Aorta (tissue), 5 donors: ENCODE data around the gene LACTB. TPM values are rescaled to one million over a fixed set of nuclear protein-coding genes. Genes with fewer than 3 reads are reported as not detected.

ENCODE experiments used
- ATAC-seq: fragments of 200-7000 bp; cut with Tn5 transposase; one replicate; pipeline ENCODE4 v1.9.1; 2022; ENCODE audit warnings: moderate library complexity; ENCODE audit not compliant: low FRiP score
- DNase-seq, 2 donors: peaks; one replicate each; pipeline ENCODE4 v3.0.0-alpha.2; 2020
- H3K27ac ChIP-seq, 2 donors: one replicate each; pipeline ENCODE4 v1.5.1; 2013; ENCODE audit warnings: low read length in 2 of 2, mild to moderate bottlenecking in 2 of 2, moderate library complexity in 2 of 2, control low read depth in 1 of 2, inconsistent platforms in 1 of 2, low read depth in 1 of 2
- H3K27me3 ChIP-seq, 2 donors: one replicate each; pipeline ENCODE4 v1.6.1; 2013; ENCODE audit warnings: control low read depth in 1 of 2, low read length in 1 of 2, mild to moderate bottlenecking in 1 of 2, moderate library complexity in 1 of 2; ENCODE audit not compliant: insufficient read depth in 2 of 2, control insufficient read depth in 1 of 2
- H3K36me3 ChIP-seq, 2 donors: one replicate each; pipeline ENCODE4 v1.6.1; 2013; ENCODE audit warnings: control low read depth in 1 of 2, low read length in 1 of 2, mild to moderate bottlenecking in 1 of 2; ENCODE audit not compliant: insufficient read depth in 2 of 2, control insufficient read depth in 1 of 2
- H3K4me1 ChIP-seq, 2 donors: one replicate each; pipeline ENCODE4 v1.6.1; 2013; ENCODE audit warnings: low read length in 2 of 2, control low read depth in 1 of 2, mild to moderate bottlenecking in 1 of 2, moderate library complexity in 1 of 2; ENCODE audit not compliant: insufficient read depth in 2 of 2, control insufficient read depth in 1 of 2
- H3K4me3 ChIP-seq, 2 donors: one replicate each; pipeline ENCODE4 v1.5.1; 2013; ENCODE audit warnings: low read length in 2 of 2, control low read depth in 1 of 2, mild to moderate bottlenecking in 1 of 2
- H3K9me3 ChIP-seq: one replicate; pipeline ENCODE4 v1.6.1; 2013; ENCODE audit warnings: mild to moderate bottlenecking, low read length; ENCODE audit not compliant: control insufficient read depth
- WGBS, 2 donors: extraction: QIAGEN DNeasy Blood & Tissue Kit; methylation state at CpG; one replicate each; pipeline ENCODE4 v1.1.7; 2013; 5-methylcytosine and 5-hydroxymethylcytosine counted together
- intact Hi-C, 2 donors: fragments of 100-400 bp; cut with DNase I; formaldehyde crosslinking; loops; one replicate each; pipeline versions ENCODE4 v1.14.2 to v1.15.0; 2022
- polyA plus RNA-seq, 2 donors: library from polyadenylated mRNA; stranded (reverse); fragments of 200-250 nt; gene quantifications; one replicate each; pipeline ENCODE4 v1.2.3, GENCODE V29; 2013
- total RNA-seq, 2 donors: library from RNA; stranded (reverse); fragmentation: NEBNext Ultra II Directional; extraction: Animal tissue kit (Norgen Biotek cat#: 25700); gene quantifications; one replicate each; pipeline ENCODE4 v1.2.1, GENCODE V29; 2021
- donor health status: healthy with polysubstance abuse.
- donor health status: Bipolar disorder and iron deficiency.
- donor health status: DM: no; HTN: no; CAD: no.
- donor health status: DM: no; HTN: no; CAD: no.
- donor health status: DM: yes; HTN: yes; CAD: no.

LACTB gene
- total and polyA plus RNA-seq, 4 donors = 12.6 to 20.9 (median 18.1) TPM

GRCh38 chr15:63110428-63111026 is 11.1 kb upstream of the LACTB start:
- intact Hi-C loops = no loop called here
- peaks cover 2% of the 10 kb centered on the region in 2 donors for H3K4me1 ChIP-seq
- H3K27me3 ChIP-seq = no peaks in the 10 kb centered on the region
- ATAC-seq = no peak
- H3K9me3 ChIP-seq = no peaks in the 10 kb centered on the region
- WGBS, 2 donors = 90 to 96% methylated on average over 3 of the region's 3 CpGs
- H3K4me3 ChIP-seq = no peak overlapping the region
- DNase-seq = no peak
- no peak overlapping the region for H3K27ac ChIP-seq
- H3K36me3 ChIP-seq = no peaks in the 10 kb centered on the region

DNA sequence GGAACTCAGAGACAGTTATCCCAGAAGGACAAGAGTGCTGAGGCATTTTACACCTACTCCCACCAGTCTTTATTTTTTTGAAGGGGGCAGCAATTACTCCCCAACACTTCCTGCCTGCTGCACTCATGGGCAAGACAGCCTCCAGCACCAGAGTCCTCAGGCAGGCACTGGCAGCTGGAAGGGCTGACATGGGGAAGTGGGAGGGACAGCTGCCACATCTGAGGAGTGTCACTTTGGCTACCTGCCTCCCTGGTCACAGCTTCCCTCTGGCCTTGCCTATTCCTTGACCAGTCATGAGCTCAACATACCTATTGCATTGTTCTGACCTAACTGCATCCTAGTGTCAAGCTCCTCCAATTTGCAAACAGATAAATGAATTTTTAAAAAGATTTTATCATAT is 10.2 kb upstream of the LACTB start:
- intact Hi-C loops = no loop called here
- Histone ChIP-seq H3K4me3 (no peak overlapping the region), H3K9me3 (no peaks in the 10 kb centered on the region), H3K27me3 (no peaks in the 10 kb centered on the region), H3K27ac (no peak overlapping the region), H3K4me1 (peaks cover 2% of the 10 kb centered on the region in 2 donors), H3K36me3 (no peaks in the 10 kb centered on the region)
- ATAC-seq (no peak), DNase-seq (no peak)

- ATAC-seq = no peak
Measured at GRCh38 chr15:63112871-63113270, 8.8 kb upstream of the LACTB start.

GRCh38 chr15:63114465-63114864 is 7.2 kb upstream of the LACTB start:
- Histone ChIP-seq H3K4me1 (no peaks in the 10 kb centered on the region), H3K4me3 (no peak overlapping the region), H3K9me3 (no peaks in the 10 kb centered on the region), H3K27ac (no peak overlapping the region), H3K27me3 (no peaks in the 10 kb centered on the region), H3K36me3 (no peaks in the 10 kb centered on the region)
- intact Hi-C loops = no loop called here
- 56 to 74% methylated on average over 2 of the region's 2 CpGs for WGBS, 2 donors
- ATAC-seq (no peak), DNase-seq (no peak)

More at GRCh38 chr15:63112871-63113270, 8.8 kb upstream of the LACTB start:
- no peaks in the 10 kb centered on the region for H3K27me3 ChIP-seq
- H3K4me3 ChIP-seq = no peak overlapping the region
- no peak overlapping the region for H3K27ac ChIP-seq
- no peaks in the 10 kb centered on the region for H3K9me3 ChIP-seq
- 89 to 90% methylated on average over 3 of the region's 3 CpGs for WGBS, 2 donors
- H3K4me1 ChIP-seq = peaks cover 2% of the 10 kb centered on the region in 2 donors
- intact Hi-C loops = no loop called here
- no peaks in the 10 kb centered on the region for H3K36me3 ChIP-seq
- DNase-seq = no peak

- Histone ChIP-seq H3K4me1 (no peaks in the 10 kb centered on the region), H3K27me3 (no peaks in the 10 kb centered on the region), H3K9me3 (no peaks in the 10 kb centered on the region), H3K36me3 (no peaks in the 10 kb centered on the region), H3K27ac (no peak overlapping the region), H3K4me3 (no peak overlapping the region)
- intact Hi-C loops = no loop called here
- no peak for ATAC-seq
- DNase-seq = no peak
- 83 to 86% methylated on average over 3 of the region's 3 CpGs for WGBS, 2 donors
Measured at GRCh38 chr15:63118854-63119253, 2.8 kb upstream of the LACTB start.

- no peaks in the 10 kb centered on the region for H3K4me1 ChIP-seq
- DNase-seq (peak; percentile 92 to 93), ATAC-seq (peak; percentile 98)
- intact Hi-C loops = loop anchor here in 1 of 2 donors (5.0 kb wide), 1 partner anchor 35 kb away; the partner anchor contains the start of gene RPS27L
- H3K27me3 ChIP-seq = no peaks in the 10 kb centered on the region
- 1 to 2% methylated on average over 56 to 59 of the region's 59 CpGs for WGBS, 2 donors
- peak overlapping the region; percentile 73 to 74 for H3K27ac ChIP-seq
- H3K9me3 ChIP-seq = no peaks in the 10 kb centered on the region
- H3K4me3 ChIP-seq = peak overlapping the region; percentile 86 to 95
- H3K36me3 ChIP-seq = no peaks in the 10 kb centered on the region
Measured at GRCh38 chr15:63122002-63122875, 578 bp downstream of the LACTB start.

GRCh38 chr15:63124506-63124905 is 2.8 kb downstream of the LACTB start:
- Histone ChIP-seq H3K36me3 (no peaks in the 10 kb centered on the region), H3K4me3 (no peak overlapping the region), H3K9me3 (no peaks in the 10 kb centered on the region), H3K27me3 (no peaks in the 10 kb centered on the region), H3K4me1 (no peaks in the 10 kb centered on the region), H3K27ac (no peak overlapping the region)
- peak in 1 of 2 donors; percentile 19 for DNase-seq
- intact Hi-C loops = loop anchor here in 1 of 2 donors (5.0 kb wide), 1 partner anchor 33 kb away; the partner anchor contains the start of gene RPS27L
- WGBS, 2 donors = 96% methylated on average over 9 of the region's 9 CpGs
- ATAC-seq = no peak

DNA sequence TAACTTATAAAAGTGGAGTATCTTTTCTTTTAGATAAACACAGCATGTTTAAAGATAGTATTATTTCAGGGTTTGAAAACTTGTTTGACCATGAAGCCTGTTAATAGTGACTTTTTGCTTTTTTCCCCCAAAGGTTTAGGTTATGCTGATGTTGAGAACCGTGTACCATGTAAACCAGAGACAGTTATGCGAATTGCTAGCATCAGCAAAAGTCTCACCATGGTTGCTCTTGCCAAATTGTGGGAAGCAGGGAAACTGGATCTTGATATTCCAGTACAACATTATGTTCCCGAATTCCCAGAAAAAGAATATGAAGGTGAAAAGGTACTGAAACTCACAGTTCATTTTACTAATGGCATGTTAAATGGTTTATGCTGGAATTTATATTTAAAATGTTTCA is 5.1 kb downstream of the LACTB start:
- WGBS, 2 donors = 80 to 83% methylated on average over 3 of the region's 3 CpGs
- Histone ChIP-seq H3K36me3 (no peaks in the 10 kb centered on the region), H3K4me3 (no peak overlapping the region)

DNA sequence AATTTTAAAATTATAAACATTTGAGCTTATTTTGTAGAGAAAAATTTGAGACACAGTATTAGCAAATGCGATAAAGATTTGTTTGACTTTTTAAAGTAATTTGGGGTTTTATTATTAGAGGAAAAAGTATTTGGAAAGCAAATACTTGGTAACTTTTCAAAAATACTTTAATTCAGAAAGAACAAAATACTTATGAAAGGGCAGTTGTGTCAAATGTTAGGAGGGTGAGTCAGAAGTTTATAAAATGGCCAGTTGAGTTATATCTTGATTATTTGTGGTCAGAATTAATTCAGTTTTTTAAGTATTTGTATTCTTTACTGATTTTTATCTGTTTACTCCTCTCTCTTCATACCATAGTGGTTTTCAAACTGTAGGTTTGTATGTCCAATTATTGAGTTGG is 12.1 kb downstream of the LACTB start:
- Histone ChIP-seq H3K27me3 (no peaks in the 10 kb centered on the region), H3K36me3 (no peaks in the 10 kb centered on the region), H3K27ac (no peak overlapping the region), H3K9me3 (no peaks in the 10 kb centered on the region), H3K4me1 (peaks cover 0 to 4% of the 10 kb centered on the region in 2 donors), H3K4me3 (no peak overlapping the region)
- ATAC-seq (no peak), DNase-seq (no peak)
- 3 to 8% methylated on average over 1 of the region's 1 CpG for WGBS, 2 donors
- intact Hi-C loops = no loop called here

More for the DNA sequence above, 5.1 kb downstream of the LACTB start:
- intact Hi-C loops = no loop called here
- ATAC-seq (no peak), DNase-seq (no peak)
- Histone ChIP-seq H3K27ac (no peak overlapping the region), H3K27me3 (no peaks in the 10 kb centered on the region), H3K4me1 (no peaks in the 10 kb centered on the region), H3K9me3 (no peaks in the 10 kb centered on the region)
